IMR-90 (cell line): ENCODE data around the gene GRM8. TPM values are rescaled to one million over a fixed set of nuclear protein-coding genes. Genes with fewer than 3 reads are reported as not detected.

Source experiments
- ATAC-seq: fragments of 200-7000 bp; cut with Tn5 transposase; 2 replicates; pipeline ENCODE4 v1.9.1; 2020; ENCODE audit warnings: low read depth, mild to moderate bottlenecking, moderate library complexity
- BruUV-seq: library from RNA; stranded (reverse); fragments of 400-500 nt; replicated peaks from 2 replicates; lab custom pipeline; 2021; lab: Mats Ljungman, UMichigan
- CTCF ChIA-PET: fragments of 300-600 bp; formaldehyde crosslinking; extraction: SDS; loops from one replicate; lab custom pipeline; 2021; ENCODE audit warnings: antibody characterized with exemption; lab: Yijun Ruan, JAX
- POLR2A ChIA-PET: fragments of 300-600 bp; sonication (Branson Sonifier 250); formaldehyde crosslinking; loops from one replicate; lab custom pipeline; 2022; ENCODE audit warnings: antibody characterized with exemption; ENCODE audit not compliant: unreplicated experiment; lab: Charles Lee
- DNase-seq: peaks from one replicate; pipeline ENCODE4 v3.0.0; 2013
- H2AFZ ChIP-seq: replicated peaks from 2 replicates; pipeline ENCODE3; 2013; ENCODE audit warnings: low read length, mild to moderate bottlenecking; ENCODE audit not compliant: poor library complexity
- H2AK5ac ChIP-seq: 2 replicates; pipeline ENCODE4 v1.6.1; 2013; ENCODE audit warnings: low read depth, low read length, inconsistent platforms
- H2AK9ac ChIP-seq: replicated peaks from 2 replicates; pipeline ENCODE3; 2013; ENCODE audit warnings: mild to moderate bottlenecking, low read depth, low read length, moderate library complexity; ENCODE audit not compliant: poor library complexity
- H2BK120ac ChIP-seq: 2 replicates; pipeline ENCODE4 v1.6.1; 2013; ENCODE audit warnings: low read depth, low read length, inconsistent platforms
- H2BK15ac ChIP-seq: 3 replicates; pipeline ENCODE4 v1.6.1; 2013; ENCODE audit warnings: low read depth, low read length, inconsistent platforms
- H2BK20ac ChIP-seq: 2 replicates; pipeline ENCODE4 v1.6.1; 2013; ENCODE audit warnings: low read depth, mild to moderate bottlenecking, inconsistent platforms, low read length, moderate library complexity
- H2BK5ac ChIP-seq: 2 replicates; pipeline ENCODE4 v1.6.1; 2013; ENCODE audit warnings: mild to moderate bottlenecking, low read depth, low read length, inconsistent platforms; ENCODE audit not compliant: poor library complexity, severe bottlenecking
- H3K14ac ChIP-seq: replicated peaks from 2 replicates; pipeline ENCODE4 v1.6.1; 2013; ENCODE audit warnings: low read depth, low read length, inconsistent platforms
- H3K18ac ChIP-seq: 2 replicates; pipeline ENCODE4 v1.6.1; 2013; ENCODE audit warnings: low read depth, low read length, control low read depth
- H3K23ac ChIP-seq: 2 replicates; pipeline ENCODE4 v1.6.1; 2013; ENCODE audit warnings: low read depth, low read length, inconsistent platforms
- H3K27ac ChIP-seq: 2 replicates; pipeline ENCODE4 v1.5.1; 2013; ENCODE audit warnings: mild to moderate bottlenecking, control low read depth, low read length; ENCODE audit not compliant: insufficient read depth
- H3K27me3 ChIP-seq: 2 replicates; pipeline ENCODE4 v1.6.1; 2013; ENCODE audit warnings: low read length; ENCODE audit not compliant: control insufficient read depth, insufficient read depth
- H3K36me3 ChIP-seq: 2 replicates; pipeline ENCODE4 v1.6.1; 2013; ENCODE audit warnings: low read length, mixed read lengths; ENCODE audit not compliant: control insufficient read depth, insufficient read depth
- H3K4ac ChIP-seq: 2 replicates; pipeline ENCODE4 v1.6.1; 2013; ENCODE audit warnings: low read depth, low read length, inconsistent platforms
- H3K4me1 ChIP-seq: 2 replicates; pipeline ENCODE4 v1.6.1; 2013; ENCODE audit warnings: low read length, mixed read lengths; ENCODE audit not compliant: control insufficient read depth, insufficient read depth
- H3K4me2 ChIP-seq: 2 replicates; pipeline ENCODE4 v1.6.1; 2013; ENCODE audit warnings: low read depth, mild to moderate bottlenecking, control low read depth, low read length, moderate library complexity
- H3K4me3 ChIP-seq: 2 replicates; pipeline ENCODE4 v1.5.1; 2013; ENCODE audit warnings: low read depth, mild to moderate bottlenecking, control low read depth, low read length, moderate library complexity; ENCODE audit not compliant: insufficient read depth
- H3K56ac ChIP-seq: 2 replicates; pipeline ENCODE4 v1.6.1; 2013; ENCODE audit warnings: low read length, inconsistent platforms; ENCODE audit not compliant: insufficient read depth; ENCODE audit errors: extremely low read depth
- H3K79me1 ChIP-seq, 2 experiments: 2 replicates each; pipeline ENCODE4 v1.6.1; 2013; ENCODE audit warnings: low read length in 2 of 2, inconsistent platforms in 1 of 2, low read depth in 1 of 2
- H3K9ac ChIP-seq: 2 replicates; pipeline ENCODE4 v1.6.1; 2013; ENCODE audit warnings: low read depth, low read length, control low read depth
- H3K9me1 ChIP-seq: 2 replicates; pipeline ENCODE4 v1.6.1; 2013; ENCODE audit warnings: low read length, inconsistent platforms; ENCODE audit not compliant: insufficient read depth
- H3K9me3 ChIP-seq: 2 replicates; pipeline ENCODE4 v1.6.1; 2013; ENCODE audit warnings: low read length; ENCODE audit not compliant: control insufficient read depth, insufficient read depth
- H4K20me1 ChIP-seq: 2 replicates; pipeline ENCODE4 v1.6.1; 2013; ENCODE audit warnings: low read length, inconsistent platforms; ENCODE audit not compliant: insufficient read depth
- H4K5ac ChIP-seq: 2 replicates; pipeline ENCODE4 v1.6.1; 2013; ENCODE audit warnings: mild to moderate bottlenecking, low read depth, low read length, control low read depth
- H4K8ac ChIP-seq, 2 experiments: 2 replicates each; pipeline ENCODE4 v1.6.1; 2013; ENCODE audit warnings: low read depth in 2 of 2, low read length in 2 of 2, control low read depth in 1 of 2, inconsistent platforms in 1 of 2
- H4K91ac ChIP-seq: 2 replicates; pipeline ENCODE4 v1.6.1; 2013; ENCODE audit warnings: low read depth, low read length, inconsistent platforms; ENCODE audit not compliant: insufficient read depth
- BHLHE40 ChIP-seq: fragments of 150-350 bp; IDR thresholded peaks from 2 replicates; pipeline ENCODE4 v1.6.1; 2016; ENCODE audit warnings: mild to moderate bottlenecking, low read depth, low read length
- CEBPB ChIP-seq: IDR thresholded peaks from 2 replicates; pipeline ENCODE4 v1.6.1; 2012; ENCODE audit warnings: low read depth, low read length, improper control_type of control experiment
- CHD1 ChIP-seq: IDR thresholded peaks from 2 replicates; pipeline ENCODE4 v1.6.1; 2012; ENCODE audit warnings: low read depth, low read length, improper control_type of control experiment
- CTCF ChIP-seq: conservative IDR thresholded peaks from 2 replicates; pipeline ENCODE4 v1.5.1; 2012; ENCODE audit warnings: mild to moderate bottlenecking, low read depth, low read length, improper control_type of control experiment
- FOS ChIP-seq: fragments of 150-350 bp; IDR thresholded peaks from 2 replicates; pipeline ENCODE4 v1.6.1; 2016; ENCODE audit warnings: low read depth, low read length
- MAFK ChIP-seq: IDR thresholded peaks from 2 replicates; pipeline ENCODE4 v1.6.1; 2012; ENCODE audit warnings: low read depth, low read length, improper control_type of control experiment
- MAZ ChIP-seq: IDR thresholded peaks from 2 replicates; pipeline ENCODE4 v1.6.1; 2012; ENCODE audit warnings: low read depth, mild to moderate bottlenecking, low read length, improper control_type of control experiment, moderate library complexity, borderline replicate concordance
- MXI1 ChIP-seq: IDR thresholded peaks from 2 replicates; pipeline ENCODE4 v1.6.1; 2012; ENCODE audit warnings: low read depth, mild to moderate bottlenecking, low read length, moderate library complexity, borderline replicate concordance
- NFE2L2 ChIP-seq: fragments of 150-350 bp; IDR thresholded peaks from 2 replicates; pipeline ENCODE4 v1.6.1; 2016; ENCODE audit warnings: low read depth, mild to moderate bottlenecking, low read length
- POLR2A ChIP-seq: IDR thresholded peaks from 2 replicates; pipeline ENCODE4 v1.6.1; 2012; ENCODE audit warnings: mild to moderate bottlenecking, low read depth, low read length
- RAD21 ChIP-seq: IDR thresholded peaks from 2 replicates; pipeline ENCODE4 v1.6.1; 2012; ENCODE audit warnings: low read length, improper control_type of control experiment
- RCOR1 ChIP-seq: IDR thresholded peaks from 2 replicates; pipeline ENCODE4 v1.6.1; 2012; ENCODE audit warnings: mild to moderate bottlenecking, low read length, improper control_type of control experiment; ENCODE audit not compliant: insufficient replicate concordance
- RFX5 ChIP-seq: IDR thresholded peaks from 2 replicates; pipeline ENCODE4 v1.8.0; 2012; ENCODE audit warnings: low read depth, mild to moderate bottlenecking, low read length, moderate library complexity
- SMC3 ChIP-seq: fragments of 150-350 bp; IDR thresholded peaks from 2 replicates; pipeline ENCODE4 v1.6.1; 2016; ENCODE audit warnings: low read depth, mild to moderate bottlenecking, antibody characterized with exemption, low read length, moderate library complexity
- WGBS, 2 experiments: methylation state at CpG; one replicate each; pipeline versions ENCODE4 v1.1.5 to v1.1.7; 2013; ENCODE audit warnings: missing lambda C conversion rate in 2 of 2; ENCODE audit not compliant: insufficient read length in 1 of 2; ENCODE audit errors: extremely low coverage in 2 of 2; 5-methylcytosine and 5-hydroxymethylcytosine counted together
- dilution Hi-C: fragments of 300-500 bp; cut with HindIII; formaldehyde crosslinking; loops from one replicate; pipeline ENCODE4 v1.14.3; 2018; ENCODE audit warnings: low sequenced_read_pairs; ENCODE audit not compliant: unreplicated experiment
- in situ Hi-C: fragments of 300-500 bp; cut with MboI; formaldehyde crosslinking; loops from 3 replicates; pipeline ENCODE4 v1.14.3; 2019; ENCODE audit warnings: low sequenced_read_pairs, inconsistent platforms, mixed read lengths
- intact Hi-C: fragments of 100-400 bp; cut with micrococcal nuclease; formaldehyde crosslinking; loops from 2 replicates; pipeline ENCODE4 v1.10.0; 2022
- polyA plus RNA-seq, 3 experiments: library from polyadenylated mRNA; depleted of rRNA; stranded (reverse); fragments of >200 nt; gene quantifications; 2 replicates each; pipeline ENCODE4 v1.2.3, GENCODE V29; 2012; ENCODE audit warnings: low replicate concordance in 1 of 3
- total RNA-seq: library from RNA; depleted of rRNA; stranded (reverse); fragments of >200 nt; gene quantifications from 2 replicates; pipeline ENCODE4 v1.2.3, GENCODE V29; 2012
- TF ChIP-seq, protein P1 (sequence below): fragments of 150-350 bp; IDR thresholded peaks from 2 replicates; pipeline ENCODE4 v1.6.1; 2017; ENCODE audit warnings: mild to moderate bottlenecking, antibody characterized with exemption, low read length, low read depth
- TF ChIP-seq, protein P2 (sequence below): fragments of 150-350 bp; IDR thresholded peaks from 2 replicates; pipeline ENCODE4 v1.6.1; 2016; ENCODE audit warnings: low read depth, mild to moderate bottlenecking, low read length, moderate library complexity, borderline replicate concordance

GRM8 gene
- total and polyA plus RNA-seq, 2 of the 4 experiments (the other 2 are of a cell fraction) = not detected

DNA sequence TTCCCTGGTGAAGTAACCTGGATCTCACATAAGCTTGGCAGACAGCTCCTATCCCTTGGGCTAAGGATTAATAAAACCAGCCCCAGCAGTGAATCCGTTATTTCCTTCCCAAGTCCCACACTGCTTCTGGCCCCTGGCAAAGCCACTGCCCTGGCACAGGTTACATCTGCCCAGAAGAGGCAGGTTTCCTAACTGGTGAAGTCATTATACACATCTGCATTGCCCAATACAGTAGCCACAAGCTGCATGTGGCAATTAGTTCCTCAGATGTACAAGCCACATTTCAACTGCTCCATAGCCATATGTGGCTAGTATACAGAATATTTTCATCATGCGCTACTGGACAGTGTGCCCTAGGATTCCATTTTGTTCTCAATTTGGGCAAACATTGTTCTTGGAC is 273.0 kb downstream of the GRM8 start:
- H4K8ac ChIP-seq = no peak overlapping the region
- H2BK120ac ChIP-seq = no peak overlapping the region
- H4K20me1 ChIP-seq = no peaks in the 10 kb centered on the region
- no peaks in the 10 kb centered on the region for H3K36me3 ChIP-seq
- H2BK5ac ChIP-seq = no peak overlapping the region
- H3K9ac ChIP-seq = no peak overlapping the region
- H3K23ac ChIP-seq = no peak overlapping the region
- BruUV-seq = no TSS peak
- DNase-seq (no peak), ATAC-seq (no peak)
- H2AK5ac ChIP-seq = no peak overlapping the region
- CTCF ChIA-PET = no interaction called here
- H3K27me3 ChIP-seq = no peaks in the 10 kb centered on the region
- H2AFZ ChIP-seq = no peak overlapping the region
- no peak overlapping the region for H2AK9ac ChIP-seq
- WGBS, 2 experiments = 0% methylated on average over 1 of the region's 2 CpGs; no CpG with 5 or more reads in 1 of the 2 experiments
- no peak for TF ChIP-seq MXI1
- TF ChIP-seq RAD21 = no peak
- TF ChIP-seq CTCF = no peak
- TF ChIP-seq CHD1 = no peak
- no peak for TF ChIP-seq POLR2A
- TF ChIP-seq RCOR1 = no peak
- TF ChIP-seq NFE2L2 = no peak
- TF ChIP-seq SMC3 = no peak
- no peak for TF ChIP-seq FOS
- TF ChIP-seq CEBPB = no peak
- TF ChIP-seq, protein P1, sequence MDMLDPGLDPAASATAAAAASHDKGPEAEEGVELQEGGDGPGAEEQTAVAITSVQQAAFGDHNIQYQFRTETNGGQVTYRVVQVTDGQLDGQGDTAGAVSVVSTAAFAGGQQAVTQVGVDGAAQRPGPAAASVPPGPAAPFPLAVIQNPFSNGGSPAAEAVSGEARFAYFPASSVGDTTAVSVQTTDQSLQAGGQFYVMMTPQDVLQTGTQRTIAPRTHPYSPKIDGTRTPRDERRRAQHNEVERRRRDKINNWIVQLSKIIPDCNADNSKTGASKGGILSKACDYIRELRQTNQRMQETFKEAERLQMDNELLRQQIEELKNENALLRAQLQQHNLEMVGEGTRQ = no peak
- TF ChIP-seq BHLHE40 = no peak
- no peak for TF ChIP-seq RFX5
- TF ChIP-seq, protein P2, sequence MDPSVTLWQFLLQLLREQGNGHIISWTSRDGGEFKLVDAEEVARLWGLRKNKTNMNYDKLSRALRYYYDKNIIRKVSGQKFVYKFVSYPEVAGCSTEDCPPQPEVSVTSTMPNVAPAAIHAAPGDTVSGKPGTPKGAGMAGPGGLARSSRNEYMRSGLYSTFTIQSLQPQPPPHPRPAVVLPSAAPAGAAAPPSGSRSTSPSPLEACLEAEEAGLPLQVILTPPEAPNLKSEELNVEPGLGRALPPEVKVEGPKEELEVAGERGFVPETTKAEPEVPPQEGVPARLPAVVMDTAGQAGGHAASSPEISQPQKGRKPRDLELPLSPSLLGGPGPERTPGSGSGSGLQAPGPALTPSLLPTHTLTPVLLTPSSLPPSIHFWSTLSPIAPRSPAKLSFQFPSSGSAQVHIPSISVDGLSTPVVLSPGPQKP = no peak
- no peak for TF ChIP-seq MAFK
- no peak for TF ChIP-seq MAZ
- H3K56ac ChIP-seq = no peak overlapping the region
- no peak overlapping the region for H2BK20ac ChIP-seq
- H3K27ac ChIP-seq = no peak overlapping the region
- intact Hi-C loops = no loop called here
- POLR2A ChIA-PET = no interaction called here
- in situ Hi-C loops = no loop called here
- H3K18ac ChIP-seq = no peak overlapping the region
- no peaks in the 10 kb centered on the region for H3K79me1 ChIP-seq
- H2BK15ac ChIP-seq = no peak overlapping the region
- H3K14ac ChIP-seq = no peak overlapping the region
- no peaks in the 10 kb centered on the region for H3K9me1 ChIP-seq
- H3K4me3 ChIP-seq = no peak overlapping the region
- H4K5ac ChIP-seq = no peak overlapping the region
- no peak overlapping the region for H3K4ac ChIP-seq
- dilution Hi-C loops = no loop called here
- no peak overlapping the region for H3K4me2 ChIP-seq
- no peak overlapping the region for H4K91ac ChIP-seq
- H3K9me3 ChIP-seq = peaks cover 5% of the 10 kb centered on the region
- no peaks in the 10 kb centered on the region for H3K4me1 ChIP-seq
